Measurements from ENCODE around the gene TADA2A.

The TADA2A gene

GRCh38 chr17:37406635-37407461 lies at the start of gene TADA2A, which contains the start of gene ACACA:
TSS of gene TADA2A (plus strand) at chr17:37406886. CDS start at chr17:37411366, 4,480 bp downstream.
TSS of gene ACACA (minus strand) at chr17:37406836. CDS start at chr17:37406299, 537 bp downstream.
- peak; percentile 83 for DNase-seq (ENCODE audit: low spot score)

GRCh38 chr17:37358098-37358829 lies 48.4 kb upstream of the TADA2A start:
- peak; percentile 71 for DNase-seq (ENCODE audit: low spot score)

GRCh38 chr17:37358830-37359681 lies 47.6 kb upstream of the TADA2A start:
- DNase-seq (ENCODE audit: low spot score), result peak; percentile 98

GRCh38 chr17:37359682-37360188 lies 47.0 kb upstream of the TADA2A start:
- no peak for DNase-seq (ENCODE audit: low spot score)

- DNase-seq (ENCODE audit: low spot score), result no peak
Measured at GRCh38 chr17:37360632-37361031, 46.1 kb upstream of the TADA2A start.

GRCh38 chr17:37361543-37361942 lies 45.1 kb upstream of the TADA2A start:
- DNase-seq (ENCODE audit: low spot score), result no peak

GRCh38 chr17:37365589-37365988 lies 41.1 kb upstream of the TADA2A start:
- DNase-seq (ENCODE audit: low spot score), result no peak

GRCh38 chr17:37368577-37368976 lies 38.1 kb upstream of the TADA2A start:
- DNase-seq (ENCODE audit: low spot score), result no peak

GRCh38 chr17:37373530-37374159 lies 33.0 kb upstream of the TADA2A start:
- peak; percentile 90 for DNase-seq (ENCODE audit: low spot score)

GRCh38 chr17:37375706-37376105 lies 31.0 kb upstream of the TADA2A start, which contains the start of gene C17orf78:
TSS of gene C17orf78 (plus strand) at chr17:37375985. CDS start at chr17:37376093, 108 bp downstream.
- no peak for DNase-seq (ENCODE audit: low spot score)

GRCh38 chr17:37382056-37382455 lies 24.6 kb upstream of the TADA2A start:
- no peak for DNase-seq (ENCODE audit: low spot score)

GRCh38 chr17:37384560-37385149 lies 22.0 kb upstream of the TADA2A start:
- DNase-seq (ENCODE audit: low spot score), result no peak

GRCh38 chr17:37385474-37385990 lies 21.2 kb upstream of the TADA2A start:
- DNase-seq (ENCODE audit: low spot score), result no peak

GRCh38 chr17:37386462-37386861 lies 20.2 kb upstream of the TADA2A start:
- no peak for DNase-seq (ENCODE audit: low spot score)

GRCh38 chr17:37388266-37388665 lies 18.4 kb upstream of the TADA2A start:
- no peak for DNase-seq (ENCODE audit: low spot score)

GRCh38 chr17:37389160-37389559 lies 17.5 kb upstream of the TADA2A start:
- no peak for DNase-seq (ENCODE audit: low spot score)

GRCh38 chr17:37391146-37391545 lies 15.5 kb upstream of the TADA2A start:
- DNase-seq (ENCODE audit: low spot score), result no peak

- no peak for DNase-seq (ENCODE audit: low spot score)
Measured at GRCh38 chr17:37392024-37392590, 14.6 kb upstream of the TADA2A start.

GRCh38 chr17:37393352-37393751 lies 13.3 kb upstream of the TADA2A start:
- no peak for DNase-seq (ENCODE audit: low spot score)

GRCh38 chr17:37399265-37399803 lies 7.4 kb upstream of the TADA2A start:
- DNase-seq (ENCODE audit: low spot score), result no peak
